GM18951 (cell line): ENCODE results near the gene BEGAIN.

Experiments used
- POLR2A ChIP-seq: IDR thresholded peaks from 4 replicates; pipeline ENCODE4 v1.6.1; 2011; ENCODE audit warnings: mild to moderate bottlenecking; ENCODE audit not compliant: insufficient read length, insufficient read depth; ENCODE audit errors: extremely low read depth
- in situ Hi-C: fragments of 300-500 bp; cut with MboI; formaldehyde crosslinking; loops from one replicate; pipeline ENCODE4 v1.12.0; 2022; ENCODE audit warnings: low sequenced_read_pairs, mixed read lengths, inconsistent platforms; ENCODE audit not compliant: unreplicated experiment

Gene BEGAIN

DNA sequence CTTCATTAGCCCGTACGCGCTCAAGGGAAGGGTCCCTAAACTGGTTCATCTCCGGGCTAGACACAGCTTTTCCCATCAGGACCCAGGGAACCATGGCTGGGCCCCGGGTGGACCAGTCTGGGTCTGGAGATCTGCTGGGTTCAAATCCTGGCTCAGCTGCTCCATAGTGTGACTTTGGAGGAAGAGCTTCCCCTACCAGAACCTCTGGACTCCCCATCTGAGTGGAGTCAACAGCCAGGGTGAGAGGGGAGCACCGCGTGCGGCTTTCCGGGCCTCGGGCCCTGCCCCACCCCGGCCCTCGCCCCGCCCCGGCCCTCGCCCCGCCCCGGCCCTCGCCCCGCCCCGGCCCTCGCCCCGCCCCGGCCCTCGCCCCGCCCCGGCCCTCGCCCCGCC is 41.2 kb downstream of the BEGAIN start:
- no peak for TF ChIP-seq POLR2A
- in situ Hi-C loops, result no loop called here

DNA sequence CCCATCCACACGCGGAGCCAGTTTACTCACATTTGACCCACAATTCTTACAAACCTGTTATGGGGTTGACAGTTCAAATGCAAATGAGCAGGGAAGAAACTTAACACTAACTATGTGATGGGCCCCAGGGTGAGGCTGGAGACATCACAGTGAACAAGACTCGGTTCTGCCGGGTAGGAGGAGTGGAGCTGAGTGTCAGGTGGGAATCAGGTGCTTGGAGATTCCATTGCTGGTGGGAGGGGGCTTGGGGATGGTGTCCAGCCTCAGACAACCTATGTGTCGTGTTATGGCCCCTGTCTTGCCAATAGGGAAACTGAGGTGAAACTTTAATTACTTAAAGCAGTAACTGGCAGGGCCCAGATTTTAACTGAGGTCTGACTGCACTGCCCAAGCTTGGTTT is 41.9 kb downstream of the BEGAIN start:
- no peak for TF ChIP-seq POLR2A
- in situ Hi-C loops, result no loop called here

DNA sequence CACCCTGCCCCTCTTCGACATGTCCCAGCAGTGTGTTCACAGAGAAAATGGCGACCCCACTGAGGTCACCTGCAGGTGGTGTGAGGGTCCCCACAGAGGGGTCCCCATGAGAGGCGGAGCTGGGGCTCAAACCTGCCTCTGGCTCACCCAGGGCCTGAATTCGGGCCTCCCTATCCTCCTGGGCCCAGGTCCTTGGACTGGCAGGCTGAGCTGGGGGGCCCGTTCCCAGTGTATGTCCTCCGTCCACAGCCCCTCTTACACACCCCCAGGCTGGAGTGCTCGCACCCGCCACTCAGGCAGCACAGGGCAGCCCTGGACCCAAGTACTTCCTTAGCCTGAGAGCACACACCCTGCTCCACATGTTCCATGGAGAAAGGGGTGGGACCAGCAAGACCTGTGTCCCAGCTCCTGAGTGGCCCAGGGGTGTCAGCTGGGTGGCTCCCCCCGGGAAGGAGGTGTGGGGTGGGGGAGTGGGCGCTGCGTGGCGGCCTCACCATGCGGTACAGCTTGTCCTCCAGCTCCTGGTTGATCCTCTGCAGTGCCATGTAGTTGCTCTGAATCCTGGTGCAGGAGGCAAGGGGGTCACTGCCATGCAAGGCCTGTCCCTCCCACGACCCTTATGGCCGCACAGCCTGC is 42.6 kb downstream of the BEGAIN start:
- in situ Hi-C loops, result no loop called here
- TF ChIP-seq POLR2A, result no peak

DNA sequence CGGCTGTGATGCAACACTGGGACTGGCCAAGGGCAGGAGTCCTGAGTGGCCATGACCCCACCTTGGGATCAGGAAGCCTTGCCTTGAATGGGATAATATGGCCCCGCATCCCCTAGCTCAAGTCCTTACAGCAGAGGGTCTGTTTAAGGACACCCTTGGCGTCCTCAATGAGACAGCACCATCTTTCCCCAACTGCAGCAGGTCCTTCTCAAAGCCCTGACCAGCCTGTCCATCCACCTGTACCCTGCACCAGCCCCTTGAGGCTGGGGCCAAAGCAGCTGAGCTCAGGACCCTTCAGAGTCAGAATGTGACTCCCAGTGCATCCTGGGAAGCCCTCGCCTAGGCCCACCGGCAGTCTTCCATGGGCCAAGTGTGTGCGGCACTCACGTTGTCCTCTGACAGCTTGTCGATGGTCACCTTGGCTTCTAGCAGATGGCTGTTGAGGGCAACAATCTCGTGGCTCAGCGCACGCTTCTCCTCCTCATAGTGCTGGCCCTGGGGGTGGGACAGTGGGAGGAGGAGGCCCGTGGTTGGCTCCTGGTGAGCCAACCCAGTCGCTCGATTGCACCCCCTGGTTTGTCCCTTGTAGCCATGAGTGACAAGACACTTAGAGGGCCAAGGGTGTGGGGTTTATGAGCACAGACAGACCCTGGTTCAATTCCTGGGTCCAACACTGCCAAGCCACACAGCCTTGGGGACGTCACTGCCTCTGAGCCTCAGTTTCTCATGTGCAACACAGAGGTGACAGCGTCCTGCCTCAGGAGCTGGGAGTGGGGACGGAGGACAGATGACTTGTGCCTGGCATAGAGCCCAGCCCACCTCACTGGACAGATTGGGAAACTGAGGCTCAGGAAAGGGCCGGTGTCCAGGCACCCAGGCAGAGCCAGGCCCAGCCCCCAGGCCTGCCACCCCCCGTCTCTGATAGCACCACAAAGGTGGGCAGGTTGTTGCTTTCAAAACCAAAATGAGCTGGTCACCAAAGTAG is 43.5 kb downstream of the BEGAIN start:
- no peak for TF ChIP-seq POLR2A
- in situ Hi-C loops, result no loop called here

DNA sequence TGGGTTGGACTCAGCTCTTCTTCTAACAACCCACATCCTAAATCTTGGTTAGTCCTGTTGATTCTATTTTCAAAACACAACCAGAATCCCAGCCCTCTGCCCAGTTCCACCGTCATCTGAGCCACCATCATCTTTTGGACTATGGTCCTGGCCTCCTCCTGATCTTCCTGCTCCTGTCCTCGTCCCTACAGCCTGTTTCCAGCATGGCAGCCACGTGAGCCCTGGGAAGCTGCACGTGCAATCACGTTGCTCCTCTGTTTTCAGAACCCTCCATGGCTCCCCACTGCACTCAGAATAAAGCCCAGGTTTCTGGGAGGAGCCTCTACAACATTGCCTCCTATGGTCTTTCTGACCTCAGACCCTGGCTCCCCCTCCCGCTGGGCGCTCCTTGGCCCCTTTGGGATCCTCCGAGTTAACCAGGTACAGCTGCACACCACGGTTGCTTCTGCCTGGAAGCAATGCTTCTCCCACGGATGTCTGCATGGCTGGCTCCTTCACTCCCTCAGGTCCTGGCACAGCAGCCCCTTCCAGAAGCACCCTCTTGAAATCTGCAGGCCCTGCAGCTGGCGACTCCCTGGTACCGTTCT is 44.5 kb downstream of the BEGAIN start:
- no peak for TF ChIP-seq POLR2A
- in situ Hi-C loops, result no loop called here

DNA sequence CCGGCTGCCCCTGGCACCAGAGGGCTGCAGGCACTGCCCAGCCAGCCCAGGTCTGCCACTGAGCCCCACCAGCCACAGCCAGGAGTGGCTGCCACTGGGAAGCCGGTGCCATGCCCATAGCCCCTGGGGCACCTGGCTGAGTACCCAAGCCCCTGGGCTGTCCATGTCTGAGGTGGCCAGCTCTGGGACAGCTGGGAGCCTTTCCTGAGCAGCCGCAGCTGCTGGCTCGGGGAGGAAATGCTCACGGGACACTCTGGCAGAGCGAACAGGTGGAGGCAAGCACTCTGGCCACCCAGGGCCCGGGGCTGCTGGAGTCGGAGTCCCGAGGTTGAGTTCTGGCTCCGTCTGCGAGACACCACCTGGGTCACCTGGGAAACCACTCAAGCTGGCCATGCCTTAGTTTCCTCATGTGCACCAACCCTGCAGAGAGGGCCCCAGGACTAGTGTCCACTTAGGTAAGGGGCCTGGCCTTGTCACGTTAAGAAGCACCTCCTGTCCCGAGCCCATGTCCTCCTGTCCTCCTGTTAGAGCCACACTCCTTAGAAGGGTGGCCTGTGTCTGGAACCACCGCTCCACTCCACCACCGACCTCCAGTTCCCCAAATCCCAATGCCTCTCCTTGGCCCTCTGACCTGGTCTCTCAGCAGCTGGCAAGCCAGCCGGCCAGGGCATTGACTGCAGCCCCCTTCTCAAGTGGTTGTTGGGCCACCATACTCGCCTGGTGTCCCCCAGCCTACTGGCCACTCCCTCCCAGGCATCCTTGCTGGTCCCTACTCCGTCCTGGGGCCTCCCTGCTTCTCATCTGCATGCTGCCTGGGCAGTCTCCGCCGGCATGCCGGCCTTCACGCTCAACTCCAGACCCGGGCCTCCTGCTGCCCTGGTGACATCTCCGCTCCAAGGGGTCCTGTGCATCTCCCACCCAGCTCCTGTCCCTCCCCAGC is 45.3 kb downstream of the BEGAIN start:
- in situ Hi-C loops, result no loop called here

DNA sequence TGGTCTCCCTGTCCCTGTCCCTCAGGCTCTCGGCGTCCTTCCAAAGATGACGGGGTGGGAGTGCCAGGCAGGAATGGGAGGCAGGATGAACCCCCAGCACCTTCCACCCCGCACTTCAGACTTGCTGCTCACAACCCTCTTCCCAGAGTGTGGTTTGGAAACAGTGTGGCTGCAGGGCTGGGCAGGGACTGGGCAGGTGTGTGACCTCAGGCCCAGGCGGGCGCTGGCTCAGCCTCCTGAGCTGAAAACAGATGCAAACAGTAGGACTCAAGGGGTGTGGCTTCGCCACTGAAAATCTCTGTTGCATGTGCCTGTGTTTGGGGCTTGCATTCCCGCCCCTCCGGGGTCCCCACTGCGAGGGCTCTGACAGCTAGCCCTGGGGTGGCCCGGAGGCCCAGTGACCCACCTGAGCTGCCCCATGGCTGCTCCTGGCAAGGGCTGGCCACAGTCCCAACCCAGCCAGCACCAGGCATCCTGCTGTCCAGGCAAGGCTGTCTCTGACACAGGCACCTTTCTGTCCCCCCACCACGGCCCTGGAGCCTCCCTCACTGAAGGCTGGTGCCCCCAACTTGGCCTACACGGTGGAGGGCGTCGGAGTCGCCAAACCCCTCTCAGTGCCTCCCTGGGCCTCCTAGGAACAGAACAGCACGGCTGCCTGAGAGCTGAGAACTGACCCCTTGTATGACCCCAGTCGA is 46.1 kb downstream of the BEGAIN start:
- in situ Hi-C loops, result no loop called here

More for the DNA sequence above, 45.3 kb downstream of the BEGAIN start:
- no peak for TF ChIP-seq POLR2A

DNA sequence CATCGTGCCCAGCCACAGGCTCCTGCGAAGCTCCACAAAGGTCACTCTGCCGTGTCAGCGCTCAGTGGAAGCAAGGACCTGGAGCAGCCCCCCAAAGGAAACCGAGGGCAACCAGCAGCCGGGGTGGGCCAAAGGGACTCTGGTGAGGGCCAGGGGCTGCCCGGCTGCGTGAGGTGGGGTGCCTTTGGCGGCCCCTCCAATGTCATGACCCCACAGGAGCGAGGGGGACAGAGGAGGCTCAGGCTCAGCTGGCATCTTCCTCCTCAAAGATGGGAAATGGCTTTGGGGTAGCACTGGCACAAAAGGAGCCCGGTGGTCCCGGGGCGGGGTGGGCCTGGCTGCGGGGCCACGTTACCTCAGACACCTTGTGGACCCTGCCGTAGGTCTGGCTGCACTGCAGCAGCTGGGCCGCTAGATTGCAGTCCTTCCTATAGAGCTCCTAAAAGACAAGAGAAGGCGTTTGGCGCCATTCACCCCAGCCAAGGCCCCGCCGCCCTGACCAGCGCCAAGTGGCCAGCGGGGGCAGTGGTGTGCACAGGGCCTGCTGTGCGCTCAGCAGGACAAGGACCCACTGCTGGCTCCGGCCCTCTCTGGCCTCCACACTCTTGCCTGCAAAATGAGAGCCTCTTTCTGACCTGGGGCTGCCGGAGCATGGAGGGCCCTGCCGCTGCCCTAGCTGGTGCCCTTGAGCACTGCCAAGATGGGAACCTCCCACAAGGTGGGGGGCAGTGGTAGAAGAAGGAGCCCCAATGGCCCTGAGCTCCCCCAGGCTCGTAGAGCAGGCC is 46.9 kb downstream of the BEGAIN start:
- TF ChIP-seq POLR2A, result no peak
- in situ Hi-C loops, result no loop called here

More for the DNA sequence above, 46.1 kb downstream of the BEGAIN start:
- no peak for TF ChIP-seq POLR2A

DNA sequence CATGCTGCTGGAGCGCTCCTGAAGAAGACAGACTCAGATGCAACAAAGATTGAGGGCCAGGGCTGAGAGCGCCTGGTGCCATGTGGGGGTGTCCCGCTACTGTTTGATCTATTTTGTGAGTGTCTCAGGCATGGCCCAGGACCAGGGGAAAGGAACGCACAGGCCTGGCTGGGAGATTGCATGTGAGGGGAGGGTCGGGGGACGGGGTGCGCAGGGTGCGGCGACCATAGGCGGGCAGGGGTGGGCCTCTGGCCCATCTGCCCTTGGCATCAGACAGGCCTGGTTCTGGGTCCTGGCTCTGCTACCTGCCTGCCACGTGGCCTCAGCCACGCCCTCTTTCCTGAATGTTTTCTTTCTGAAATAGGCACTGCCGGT is 47.5 kb downstream of the BEGAIN start:
- no peak for TF ChIP-seq POLR2A
- in situ Hi-C loops, result no loop called here

DNA sequence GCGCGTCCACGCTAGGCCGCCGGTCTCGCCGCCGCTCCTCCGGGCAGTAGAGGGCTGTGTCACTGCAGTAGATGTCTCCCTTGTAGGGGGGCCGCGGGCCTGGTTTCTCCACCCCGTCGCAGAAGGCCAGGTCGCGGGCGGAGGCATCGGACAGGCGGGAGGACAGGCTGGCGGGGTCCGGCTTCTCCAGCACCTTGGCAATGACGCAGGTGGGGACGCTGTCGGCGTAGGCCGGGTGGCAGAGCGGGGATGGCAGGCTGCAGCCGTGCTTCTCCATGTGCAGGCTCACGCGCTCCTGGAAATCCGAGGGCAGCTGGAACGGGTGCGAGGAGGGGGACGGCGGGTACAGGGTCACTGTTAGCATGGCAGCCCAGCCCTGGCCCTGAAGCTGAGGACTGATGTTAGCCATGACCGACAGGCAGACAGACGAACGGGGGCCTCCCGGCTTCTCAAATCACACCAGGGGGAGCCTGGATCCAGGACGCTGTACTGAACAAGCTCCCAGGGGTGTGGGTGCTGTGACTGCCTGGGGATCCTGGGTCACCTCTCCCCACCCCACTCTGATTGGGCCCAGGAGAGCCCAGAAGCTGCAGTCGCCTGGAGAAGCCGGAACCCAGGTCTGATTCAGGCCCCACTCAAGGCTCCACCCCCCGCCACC is 48.1 kb downstream of the BEGAIN start:
- in situ Hi-C loops, result no loop called here
- TF ChIP-seq POLR2A, result no peak
